SK-N-SH (cell line): Measurements from ENCODE around the gene NPAS3. TPM values are rescaled to one million over a fixed set of nuclear protein-coding genes. Genes with fewer than 3 reads are reported as not detected.

Experiments used
- CTCF ChIA-PET: fragments of 300-600, 350-600 bp; formaldehyde crosslinking; extraction: SDS; loops from one replicate; lab custom pipeline; 2021; lab: Yijun Ruan, JAX
- POLR2A ChIA-PET: fragments of 350-600 bp; sonication (Branson Sonifier 250); formaldehyde crosslinking; extraction: SDS; loops from one replicate; lab custom pipeline; 2020; ENCODE audit warnings: antibody characterized with exemption, inconsistent platforms; lab: Yijun Ruan, JAX
- DNase-seq: peaks from one replicate; pipeline ENCODE4 v3.0.0; 2012
- H2AFZ ChIP-seq: fragments of 200-600 bp; sonication (generic); 2 replicates; pipeline ENCODE4 v1.8.1; 2016; ENCODE audit warnings: antibody characterized with exemption, mild to moderate bottlenecking, low read depth
- H3F3A ChIP-seq: fragments of 200-600 bp; sonication (generic); replicated peaks from 2 replicates; pipeline ENCODE3; 2016; ENCODE audit warnings: antibody characterized with exemption, mild to moderate bottlenecking; ENCODE audit not compliant: insufficient read depth
- H3K27ac ChIP-seq, 2 experiments: fragments of 200-500 bp in 1 of 2; fragments of 200-600 bp in 1 of 2; sonication (Bioruptor generic) in 1 of 2; sonication (generic), shearing (Covaris generic) in 1 of 2; 2 replicates each; pipeline versions ENCODE4 v1.5.1 to v1.6.1; 2014 to 2016; ENCODE audit warnings: low read depth in 2 of 2, inconsistent platforms in 1 of 2, low read length in 1 of 2, mild to moderate bottlenecking in 1 of 2, mixed read lengths in 1 of 2
- H3K27me3 ChIP-seq: fragments of 200-600 bp; sonication (generic), shearing (Covaris generic); 2 replicates; pipeline ENCODE4 v1.6.1; 2016; ENCODE audit warnings: mixed run types; ENCODE audit not compliant: insufficient read depth
- H3K36me3 ChIP-seq, 2 experiments: fragments of 200-500 bp in 1 of 2; fragments of 200-600 bp in 1 of 2; sonication (Bioruptor generic) in 1 of 2; sonication (generic) in 1 of 2; replicated peaks in 1 of 2; 2 replicates each; pipeline versions ENCODE3 to v1.5.1; 2014 to 2016; ENCODE audit warnings: low read length in 1 of 2, mild to moderate bottlenecking in 1 of 2; ENCODE audit not compliant: insufficient read depth in 2 of 2, control insufficient read depth in 1 of 2
- H3K4me1 ChIP-seq, 2 experiments: fragments of 200-500 bp in 1 of 2; fragments of 200-600 bp in 1 of 2; sonication (Bioruptor generic) in 1 of 2; sonication (generic), shearing (Covaris generic) in 1 of 2; 2 replicates each; pipeline versions ENCODE4 v1.5.1 to v1.6.1; 2014 to 2016; ENCODE audit warnings: low read depth in 1 of 2, low read length in 1 of 2, mixed run types in 1 of 2; ENCODE audit not compliant: insufficient read depth in 2 of 2, control insufficient read depth in 1 of 2
- H3K4me2 ChIP-seq: fragments of 200-600 bp; sonication (generic), shearing (Covaris generic); 2 replicates; pipeline ENCODE4 v1.6.1; 2017; ENCODE audit warnings: mixed run types
- H3K4me3 ChIP-seq, 2 experiments: fragments of 200-500 bp in 1 of 2; fragments of 200-600 bp in 1 of 2; sonication (Bioruptor generic) in 1 of 2; sonication (generic), shearing (Covaris generic) in 1 of 2; 2 replicates each; pipeline versions ENCODE4 v1.5.1 to v1.8.1; 2014 to 2016; ENCODE audit warnings: low read depth in 2 of 2, inconsistent platforms in 1 of 2, low read length in 1 of 2, mild to moderate bottlenecking in 1 of 2, mixed read lengths in 1 of 2, moderate library complexity in 1 of 2
- H3K79me2 ChIP-seq: fragments of 200-600 bp; sonication (generic); 2 replicates; pipeline ENCODE4 v1.8.1; 2017; ENCODE audit warnings: mild to moderate bottlenecking; ENCODE audit not compliant: insufficient read depth
- H3K9ac ChIP-seq: fragments of 200-600 bp; sonication (generic); 2 replicates; pipeline ENCODE4 v1.6.1; 2017; ENCODE audit warnings: mixed run types
- H3K9me2 ChIP-seq: fragments of 200-600 bp; sonication (generic); 2 replicates; pipeline ENCODE4 v1.6.1; 2017; ENCODE audit warnings: mixed run types
- H3K9me3 ChIP-seq: fragments of 200-600 bp; sonication (generic); 2 replicates; pipeline ENCODE4 v1.6.1; 2017; ENCODE audit warnings: mixed run types, mild to moderate bottlenecking, moderate library complexity
- H4K20me1 ChIP-seq: fragments of 200-600 bp; sonication (generic); 2 replicates; pipeline ENCODE4 v1.6.1; 2017; ENCODE audit warnings: mild to moderate bottlenecking, mixed run types; ENCODE audit not compliant: insufficient read depth
- CHD2 ChIP-seq: fragments of 150-350 bp; IDR thresholded peaks from 2 replicates; pipeline ENCODE4 v1.6.1; 2018; ENCODE audit warnings: low read length; ENCODE audit not compliant: partially characterized antibody
- CTCF ChIP-seq: fragments of 200-600 bp; sonication (generic); IDR thresholded peaks from 2 replicates; pipeline ENCODE4 v1.6.1; 2017; ENCODE audit warnings: antibody characterized with exemption, mild to moderate bottlenecking, moderate library complexity
- ELF1 ChIP-seq: IDR thresholded peaks from 2 replicates; pipeline ENCODE4 v1.4.0; 2012
- EP300 ChIP-seq, 2 experiments: IDR thresholded peaks; 2 replicates each; pipeline versions ENCODE4 v1.4.0 to v1.6.1; 2012; ENCODE audit warnings: borderline replicate concordance in 1 of 2, low read depth in 1 of 2, low read length in 1 of 2
- EZH2phosphoT487 ChIP-seq: fragments of 200-600 bp; sonication (generic); IDR thresholded peaks from 2 replicates; pipeline ENCODE4 v1.6.1; 2017; ENCODE audit warnings: low read depth, mixed run types, mild to moderate bottlenecking, antibody characterized with exemption, moderate library complexity, borderline replicate concordance
- FOSL2 ChIP-seq: IDR thresholded peaks from 2 replicates; pipeline ENCODE4 v1.4.0; 2012; ENCODE audit warnings: low read depth, mild to moderate bottlenecking, moderate library complexity, borderline replicate concordance
- GATA2 ChIP-seq: sonication (generic); formaldehyde crosslinking; IDR thresholded peaks from 2 replicates; pipeline ENCODE4 v1.5.0; 2020; ENCODE audit warnings: mild to moderate bottlenecking, missing genetic modification reagents
- MAX ChIP-seq: IDR thresholded peaks from 2 replicates; pipeline ENCODE4 v1.4.0; 2012; ENCODE audit warnings: low read depth
- MEF2A ChIP-seq: IDR thresholded peaks from 2 replicates; pipeline ENCODE4 v1.4.0; 2012; ENCODE audit warnings: low read depth, borderline replicate concordance
- NRF1 ChIP-seq: IDR thresholded peaks from 2 replicates; pipeline ENCODE4 v1.6.1; 2012; ENCODE audit warnings: low read depth, mild to moderate bottlenecking, low read length
- PBX3 ChIP-seq: IDR thresholded peaks from 2 replicates; pipeline ENCODE4; 2012
- POLR2AphosphoS5 ChIP-seq: IDR thresholded peaks from 2 replicates; pipeline ENCODE4 v1.6.1; 2012; ENCODE audit warnings: low read depth, low read length
- RAD21 ChIP-seq: IDR thresholded peaks from 2 replicates; pipeline ENCODE4 v1.6.1; 2012; ENCODE audit warnings: mild to moderate bottlenecking, low read length
- RCOR1 ChIP-seq: fragments of 150-350 bp; IDR thresholded peaks from 2 replicates; pipeline ENCODE4 v1.6.1; 2017; ENCODE audit warnings: antibody characterized with exemption, low read length
- RFX5 ChIP-seq: IDR thresholded peaks from 2 replicates; pipeline ENCODE4 v1.6.1; 2012; ENCODE audit warnings: mild to moderate bottlenecking, improper control_type of control experiment, low read length
- RXRA ChIP-seq: IDR thresholded peaks from 2 replicates; pipeline ENCODE4 v1.4.0; 2012; ENCODE audit warnings: low read depth, mild to moderate bottlenecking, borderline replicate concordance
- SIN3A ChIP-seq: IDR thresholded peaks from 2 replicates; pipeline ENCODE4 v1.6.1; 2012; ENCODE audit warnings: low read depth, mild to moderate bottlenecking, low read length, moderate library complexity, borderline replicate concordance
- SMC3 ChIP-seq: IDR thresholded peaks from 2 replicates; pipeline ENCODE4 v1.6.1; 2012; ENCODE audit warnings: low read depth, low read length, improper control_type of control experiment
- TAF1 ChIP-seq: IDR thresholded peaks from 2 replicates; pipeline ENCODE4 v1.6.1; 2012; ENCODE audit warnings: low read depth, mild to moderate bottlenecking, low read length, moderate library complexity, borderline replicate concordance
- TCF12 ChIP-seq: IDR thresholded peaks from 2 replicates; pipeline ENCODE4 v1.4.0; 2012
- USF2 ChIP-seq: fragments of 150-350 bp; IDR thresholded peaks from 2 replicates; pipeline ENCODE4 v1.6.1; 2017; ENCODE audit warnings: antibody characterized with exemption, low read length, low read depth, borderline replicate concordance
- YY1 ChIP-seq: IDR thresholded peaks from 2 replicates; pipeline ENCODE4 v1.4.0; 2012; ENCODE audit warnings: low read depth, mild to moderate bottlenecking
- WGBS: methylation state at CpG from one replicate; pipeline ENCODE4 v1.1.6; 2017; ENCODE audit warnings: low lambda C conversion rate; 5-methylcytosine and 5-hydroxymethylcytosine counted together
- polyA plus RNA-seq, 3 experiments: library from polyadenylated mRNA; depleted of rRNA; stranded (reverse); fragments of >200 nt; gene quantifications; 2 replicates each; pipeline ENCODE4 v1.2.3, GENCODE V29; 2012

Gene NPAS3
- polyA plus RNA-seq, 1 of the 3 experiments (the other 2 are of a cell fraction) = 4.3 TPM

GRCh38 chr14:33850826-33851225, 912.1 kb downstream of the NPAS3 start:
- Histone ChIP-seq H3K27ac (no peak overlapping the region), H3K79me2 (no peaks in the 10 kb centered on the region), H3K9me2 (no peaks in the 10 kb centered on the region), H4K20me1 (no peaks in the 10 kb centered on the region), H3F3A (no peaks in the 10 kb centered on the region), H3K4me3 (no peak overlapping the region), H3K27me3 (no peaks in the 10 kb centered on the region; the same call in 1 of the 2 replicates), H3K9ac (no peak overlapping the region), H3K36me3 (no peaks in the 10 kb centered on the region), H3K4me2 (no peak overlapping the region), H3K9me3 (no peaks in the 10 kb centered on the region), H3K4me1 (no peaks in the 10 kb centered on the region), H2AFZ (no peak overlapping the region)
- DNase-seq = no peak
- ChIA-PET POLR2A (no interaction called here), CTCF (interaction anchor here (4.2 to 16.4 kb wide), 2 partner anchors 12 to 246 kb away, joined by 33 to 337 read pairs; no protein-coding TSS in a partner anchor)
- 76% methylated on average over 5 of the region's 7 CpGs for WGBS
- TF ChIP-seq USF2 (no peak), EZH2phosphoT487 (no peak), RCOR1 (no peak), PBX3 (no peak), FOSL2 (no peak)

- no peaks in the 10 kb centered on the region for H3K36me3 ChIP-seq
- H3F3A ChIP-seq = no peaks in the 10 kb centered on the region
- H3K4me1 ChIP-seq = no peaks in the 10 kb centered on the region
- POLR2A ChIA-PET = no interaction called here
- no peak overlapping the region for H3K9ac ChIP-seq
- H2AFZ ChIP-seq = no peak overlapping the region
- TF ChIP-seq MEF2A (no peak), POLR2AphosphoS5 (no peak), GATA2 (CRISPR knock-in tag) (no peak), PBX3 (no peak), TAF1 (no peak), RAD21 (no peak), ELF1 (no peak), SMC3 (no peak), YY1 (no peak), FOSL2 (no peak), RXRA (no peak), EP300 (IDR thresholded peaks at IDR 0.05; ENCODE audit: borderline replicate concordance in 1 of 2, low read depth in 1 of 2, low read length in 1 of 2) (no peak), SIN3A (no peak), CHD2 (no peak), RFX5 (no peak), NRF1 (no peak), TCF12 (no peak), MAX (no peak), CTCF (no peak)
- TF ChIP-seq, all 33 proteins: peak for 0
- no peak for DNase-seq
- H4K20me1 ChIP-seq = no peaks in the 10 kb centered on the region
- no peaks in the 10 kb centered on the region; the same call in 1 of the 2 replicates for H3K27me3 ChIP-seq
- no peak overlapping the region for H3K4me3 ChIP-seq
- WGBS = 64% methylated on average over 6 of the region's 6 CpGs
- H3K9me2 ChIP-seq = no peaks in the 10 kb centered on the region
- H3K4me2 ChIP-seq = no peak overlapping the region
- H3K27ac ChIP-seq = no peak overlapping the region
- no peaks in the 10 kb centered on the region for H3K9me3 ChIP-seq
- CTCF ChIA-PET = interaction anchor here (4.2 to 16.4 kb wide), 2 partner anchors 12 to 245 kb away, joined by 33 to 337 read pairs; no protein-coding TSS in a partner anchor
- no peaks in the 10 kb centered on the region for H3K79me2 ChIP-seq
These were observed 912.7 kb downstream of the NPAS3 start for GRCh38 chr14:33851366-33851765.
